Type B pancreatic cell (in vitro differentiated cells): ENCODE measurements around the gene CDC42BPB. TPM values are rescaled to one million over a fixed set of nuclear protein-coding genes. Genes with fewer than 3 reads are reported as not detected.

ENCODE experiments used
- DNase-seq: peaks from one replicate; pipeline ENCODE4 v3.0.0; 2021; ENCODE audit warnings: mixed read lengths; ENCODE audit not compliant: unreplicated experiment; ENCODE audit errors: extremely low spot score
- H3K27ac Mint-ChIP-seq: 2 replicates; pipeline ENCODE4 v1.8.0; 2021; ENCODE audit warnings: mild to moderate bottlenecking, mixed read lengths
- H3K27me3 Mint-ChIP-seq: 2 replicates; pipeline ENCODE4 v1.8.0; 2021; ENCODE audit warnings: mixed read lengths
- H3K36me3 Mint-ChIP-seq: 2 replicates; pipeline ENCODE4 v1.8.0; 2021; ENCODE audit warnings: mixed read lengths
- H3K4me1 Mint-ChIP-seq: one replicate; pipeline ENCODE4 v1.8.0; 2021; ENCODE audit warnings: mixed read lengths; ENCODE audit not compliant: unreplicated experiment
- H3K4me3 Mint-ChIP-seq: 2 replicates; pipeline ENCODE4 v1.8.0; 2021; ENCODE audit warnings: mild to moderate bottlenecking, mixed read lengths
- H3K9me3 Mint-ChIP-seq: 2 replicates; pipeline ENCODE4 v1.8.0; 2021; ENCODE audit warnings: mixed read lengths
- CTCF ChIP-seq: fragments of 200-600 bp; sonication (generic); conservative IDR thresholded peaks from 2 replicates; pipeline ENCODE4 v1.5.0; 2021; ENCODE audit warnings: antibody characterized with exemption, mild to moderate bottlenecking
- total RNA-seq: library from RNA; stranded (reverse); gene quantifications from 2 replicates; pipeline ENCODE4 v1.2.1, GENCODE V29; 2021; ENCODE audit warnings: low replicate concordance

The CDC42BPB gene
- total RNA-seq, 1 donor from 2014 or later: 88.6 TPM

GRCh38 chr14:103009559-103009958 lies 47.8 kb downstream of the CDC42BPB start:
- no peaks in the 10 kb centered on the region for H3K27me3 Mint-ChIP-seq
- H3K9me3 Mint-ChIP-seq: no peaks in the 10 kb centered on the region
- peaks cover 13% of the 10 kb centered on the region for H3K36me3 Mint-ChIP-seq
- no peak for DNase-seq
- peaks cover 4% of the 10 kb centered on the region for H3K4me1 Mint-ChIP-seq
- H3K27ac Mint-ChIP-seq: no peak overlapping the region
- no peak for TF ChIP-seq CTCF
- H3K4me3 Mint-ChIP-seq: no peak overlapping the region

GRCh38 chr14:103008768-103009357 lies 48.5 kb downstream of the CDC42BPB start:
- H3K27me3 Mint-ChIP-seq: no peaks in the 10 kb centered on the region
- no peak overlapping the region for H3K27ac Mint-ChIP-seq
- DNase-seq: no peak
- no peak overlapping the region for H3K4me3 Mint-ChIP-seq
- no peak for TF ChIP-seq CTCF
- no peaks in the 10 kb centered on the region for H3K9me3 Mint-ChIP-seq
- peaks cover 13% of the 10 kb centered on the region for H3K36me3 Mint-ChIP-seq
- no peaks in the 10 kb centered on the region for H3K4me1 Mint-ChIP-seq

DNA sequence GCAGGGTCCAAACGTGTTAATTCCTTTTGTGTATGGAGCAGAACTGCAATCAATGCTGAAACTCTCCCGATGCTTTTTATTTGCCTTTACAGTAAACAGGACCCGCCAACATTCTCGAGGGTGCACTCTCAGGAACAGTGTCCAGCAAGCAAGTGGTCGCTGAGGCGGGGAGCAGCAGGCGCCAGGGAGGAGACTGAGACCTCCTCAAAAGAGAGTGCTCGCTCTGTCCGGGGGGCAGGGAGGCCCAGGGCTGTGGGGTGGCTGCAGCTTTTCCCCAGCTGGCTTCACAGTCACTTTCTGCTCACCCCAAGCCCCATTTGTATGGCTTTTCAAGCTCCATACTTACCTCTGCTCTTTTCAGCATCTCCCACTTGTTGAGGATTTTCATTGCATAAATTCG lies 49.2 kb downstream of the CDC42BPB start:
- no peak for DNase-seq
- Mint-ChIP-seq H3K27me3 (no peaks in the 10 kb centered on the region), H3K27ac (no peak overlapping the region), H3K4me3 (no peak overlapping the region), H3K9me3 (no peaks in the 10 kb centered on the region), H3K36me3 (peaks cover 13% of the 10 kb centered on the region), H3K4me1 (no peaks in the 10 kb centered on the region)
- TF ChIP-seq CTCF: no peak

DNA sequence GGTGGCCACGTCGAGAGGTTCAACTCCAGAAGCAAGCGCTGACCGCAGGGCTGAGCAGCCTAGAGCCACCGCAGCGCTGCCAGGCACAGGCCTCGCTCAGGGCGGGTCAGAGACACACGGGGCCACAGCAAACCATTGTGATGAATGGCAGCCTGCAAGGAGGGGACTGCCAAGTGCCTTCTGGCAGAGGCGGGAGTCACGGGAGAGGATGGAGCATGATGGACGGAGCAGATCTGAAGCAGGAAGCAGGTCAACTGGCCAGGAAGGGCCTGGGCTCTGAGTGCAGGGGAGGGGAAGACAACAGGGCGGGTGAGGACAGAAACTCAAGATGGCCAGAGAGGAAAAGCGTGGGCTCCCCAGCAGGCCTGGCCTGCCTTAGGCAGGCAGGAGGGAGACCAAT lies 49.8 kb downstream of the CDC42BPB start:
- no peaks in the 10 kb centered on the region for H3K9me3 Mint-ChIP-seq
- H3K4me3 Mint-ChIP-seq: no peak overlapping the region
- H3K27me3 Mint-ChIP-seq: no peaks in the 10 kb centered on the region
- no peak for TF ChIP-seq CTCF
- peak overlapping the region; percentile 46 for H3K27ac Mint-ChIP-seq
- no peaks in the 10 kb centered on the region for H3K4me1 Mint-ChIP-seq
- no peak for DNase-seq
- H3K36me3 Mint-ChIP-seq: peaks cover 13% of the 10 kb centered on the region

DNA sequence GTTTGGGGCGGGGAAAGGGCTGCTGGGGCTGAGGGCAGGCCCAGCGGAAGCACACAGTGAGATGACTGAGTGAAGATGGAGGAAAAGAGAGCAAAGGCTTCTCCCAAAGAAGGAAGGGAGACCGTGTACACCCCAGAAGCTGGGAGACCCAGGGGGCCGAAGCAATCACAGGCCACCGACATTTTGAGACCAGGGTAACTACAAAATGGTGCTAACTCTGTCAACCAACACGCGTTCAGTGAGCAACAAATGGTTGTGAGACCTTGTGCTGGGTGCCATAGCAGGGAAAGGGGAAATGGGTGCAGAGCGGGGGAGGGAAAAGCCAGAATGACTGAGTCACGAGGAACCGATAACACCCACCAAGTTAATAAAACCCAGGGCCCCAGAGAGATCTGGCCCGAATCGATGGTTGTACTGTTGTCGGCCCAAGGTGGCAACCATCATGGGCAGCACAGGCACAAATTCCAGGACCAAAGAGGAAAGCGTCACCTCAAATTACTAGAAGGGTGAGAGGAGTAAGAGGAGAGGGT lies 50.3 kb downstream of the CDC42BPB start:
- no peak for DNase-seq
- Mint-ChIP-seq H3K36me3 (peaks cover 13% of the 10 kb centered on the region), H3K4me3 (no peak overlapping the region), H3K4me1 (no peaks in the 10 kb centered on the region), H3K9me3 (no peaks in the 10 kb centered on the region), H3K27me3 (no peaks in the 10 kb centered on the region), H3K27ac (peak overlapping the region; percentile 46)
- TF ChIP-seq CTCF: no peak

DNA sequence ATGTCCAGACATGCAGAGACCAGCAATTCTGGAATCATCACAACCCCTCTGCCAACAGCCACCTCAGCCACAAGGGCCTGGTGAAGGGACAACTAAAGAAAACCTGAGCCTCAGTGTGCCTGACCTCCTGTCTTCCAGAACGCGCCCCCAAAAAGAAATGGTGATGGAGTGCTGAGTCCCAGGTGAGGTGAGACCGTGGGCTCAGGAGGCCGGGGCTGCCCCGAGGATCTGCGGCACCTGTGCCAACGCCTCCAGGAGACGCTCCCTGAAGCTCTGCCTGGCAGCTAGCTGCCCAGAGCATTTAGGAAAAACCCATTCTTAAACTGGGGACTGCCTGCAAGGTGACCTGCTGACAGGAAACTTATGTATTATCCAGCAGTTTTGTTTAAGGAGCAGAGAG lies 51.2 kb downstream of the CDC42BPB start:
- Mint-ChIP-seq H3K36me3 (peaks cover 13% of the 10 kb centered on the region), H3K4me1 (no peaks in the 10 kb centered on the region), H3K27me3 (no peaks in the 10 kb centered on the region), H3K9me3 (no peaks in the 10 kb centered on the region), H3K27ac (no peak overlapping the region), H3K4me3 (no peak overlapping the region)
- TF ChIP-seq CTCF: no peak
- DNase-seq: no peak
